GM12891 (cell line): Measurements from ENCODE around the gene CSMD2.
"Not testable (repeated sequence)": the region's sequence is repeated elsewhere in the genome, so short reads cannot be mapped to it uniquely, and the experiment has no call there.

Experiments
- DNase-seq: peaks from one replicate; pipeline ENCODE4 v3.0.0; 2011; ENCODE audit warnings: low spot score; ENCODE audit not compliant: insufficient read length
- FAIRE-seq: peaks from 2 replicates; lab custom pipeline; 2011; peaks lifted over from hg19 to GRCh38; lab: Jason Lieb, UNC
- PAX5 ChIP-seq: IDR thresholded peaks from 2 replicates; pipeline ENCODE4 v1.6.1; 2011; ENCODE audit warnings: low read length, moderate library complexity, mild to moderate bottlenecking; ENCODE audit not compliant: insufficient read depth, severe bottlenecking
- POLR2A ChIP-seq: IDR thresholded peaks from 2 replicates; pipeline ENCODE4 v1.6.1; 2011; ENCODE audit warnings: low read depth, low read length, control low read depth
- POLR2AphosphoS5 ChIP-seq: IDR thresholded peaks from 2 replicates; pipeline ENCODE4 v1.6.1; 2011; ENCODE audit warnings: low read depth, low read length, control low read depth
- POU2F2 ChIP-seq: IDR thresholded peaks from 2 replicates; pipeline ENCODE4 v1.6.1; 2011; ENCODE audit warnings: low read depth, mild to moderate bottlenecking, control low read depth, low read length, moderate library complexity
- SPI1 ChIP-seq: IDR thresholded peaks from 2 replicates; pipeline ENCODE4 v1.6.1; 2011; ENCODE audit warnings: low read depth, low read length, control low read depth
- TAF1 ChIP-seq: IDR thresholded peaks from 2 replicates; pipeline ENCODE4 v1.6.1; 2011; ENCODE audit warnings: low read depth, low read length, control low read depth

Gene CSMD2

GRCh38 chr1:34122080-34122932, 42.7 kb downstream of the CSMD2 start:
- FAIRE-seq, result no peak
- DNase-seq, result no peak
- no peak for TF ChIP-seq TAF1
- TF ChIP-seq POLR2A, result no peak
- no peak for TF ChIP-seq PAX5
- TF ChIP-seq POU2F2, result no peak
- no peak for TF ChIP-seq SPI1
- no peak for TF ChIP-seq POLR2AphosphoS5

- DNase-seq (no peak), FAIRE-seq (no peak)
- TF ChIP-seq PAX5 (no peak), SPI1 (no peak), TAF1 (no peak), POLR2AphosphoS5 (no peak), POU2F2 (no peak), POLR2A (no peak)
Measured at GRCh38 chr1:34115233-34115632, 49.8 kb downstream of the CSMD2 start.

GRCh38 chr1:34113887-34114286, 51.1 kb downstream of the CSMD2 start:
- TF ChIP-seq POLR2AphosphoS5 (no peak), POU2F2 (no peak), PAX5 (no peak), SPI1 (no peak), TAF1 (no peak), POLR2A (no peak)
- FAIRE-seq (no peak), DNase-seq (no peak)

GRCh38 chr1:34113362-34113761, 51.7 kb downstream of the CSMD2 start:
- no peak for FAIRE-seq
- TF ChIP-seq POLR2AphosphoS5 (no peak), PAX5 (no peak), POU2F2 (no peak), POLR2A (no peak), SPI1 (no peak), TAF1 (no peak)
- no peak for DNase-seq

GRCh38 chr1:34108711-34109110, 56.3 kb downstream of the CSMD2 start:
- TF ChIP-seq POLR2A (no peak), SPI1 (no peak), POLR2AphosphoS5 (no peak), TAF1 (no peak), POU2F2 (no peak), PAX5 (no peak)
- FAIRE-seq, result no peak
- no peak for DNase-seq

GRCh38 chr1:34108269-34108668, 56.8 kb downstream of the CSMD2 start:
- TF ChIP-seq PAX5, result no peak
- no peak for TF ChIP-seq POU2F2
- no peak for TF ChIP-seq POLR2A
- no peak for TF ChIP-seq SPI1
- no peak for TF ChIP-seq TAF1
- TF ChIP-seq POLR2AphosphoS5, result no peak
- FAIRE-seq, result no peak
- no peak for DNase-seq

- no peak for TF ChIP-seq POU2F2
- no peak for TF ChIP-seq SPI1
- no peak for TF ChIP-seq PAX5
- TF ChIP-seq POLR2AphosphoS5, result no peak
- TF ChIP-seq TAF1, result no peak
- TF ChIP-seq POLR2A, result no peak
- DNase-seq (no peak), FAIRE-seq (no peak)
Measured at GRCh38 chr1:34101151-34101550, 63.9 kb downstream of the CSMD2 start.

GRCh38 chr1:34100332-34100731, 64.7 kb downstream of the CSMD2 start:
- DNase-seq (no peak), FAIRE-seq (no peak)
- no peak for TF ChIP-seq POLR2A
- TF ChIP-seq POU2F2, result no peak
- no peak for TF ChIP-seq SPI1
- TF ChIP-seq POLR2AphosphoS5, result no peak
- no peak for TF ChIP-seq PAX5
- no peak for TF ChIP-seq TAF1

GRCh38 chr1:34092399-34092798, 72.6 kb downstream of the CSMD2 start:
- FAIRE-seq, DNase-seq: not testable (repeated sequence)

GRCh38 chr1:34089731-34090130, 75.3 kb downstream of the CSMD2 start:
- FAIRE-seq, result no peak
- no peak for TF ChIP-seq POU2F2
- no peak for TF ChIP-seq TAF1
- TF ChIP-seq POLR2AphosphoS5, result no peak
- TF ChIP-seq SPI1, result no peak
- no peak for TF ChIP-seq PAX5
- no peak for TF ChIP-seq POLR2A
- no peak for DNase-seq

- no peak for FAIRE-seq
- DNase-seq, result no peak
- TF ChIP-seq SPI1, result no peak
- no peak for TF ChIP-seq POLR2A
Measured at GRCh38 chr1:34087986-34088385, 77.0 kb downstream of the CSMD2 start.
